ENCODE measurements around the gene TCAP.

TCAP gene

GRCh38 chr17:39648616-39649366 is 16.4 kb upstream of the TCAP start:
- Histone ChIP-seq H3K9ac (no peak overlapping the region), H4K20me1 (peaks cover 98% of the 10 kb centered on the region), H3K4me3 (no peak overlapping the region), H3K4me2 (no peak overlapping the region), H3K27ac (no peak overlapping the region), H3K9me3 (no peaks in the 10 kb centered on the region), H3K4me1 (peaks cover 33% of the 10 kb centered on the region), H3K27me3 (no peaks in the 10 kb centered on the region), H3K36me3 (peaks cover 26% of the 10 kb centered on the region)
- no peak for TF ChIP-seq Cebpa-rat (IDR thresholded peaks at IDR 0.05)

GRCh38 chr17:39650121-39650579 is 15.0 kb upstream of the TCAP start:
- Histone ChIP-seq H4K20me1 (peaks cover 98% of the 10 kb centered on the region), H3K4me2 (0 out of 2 replicates have a peak overlapping the region, but pooled peaks have one; percentile 67), H3K27ac (no peak overlapping the region), H3K27me3 (no peaks in the 10 kb centered on the region), H3K9me3 (no peaks in the 10 kb centered on the region), H3K9ac (no peak overlapping the region), H3K36me3 (peaks cover 32% of the 10 kb centered on the region), H3K4me1 (peaks cover 38% of the 10 kb centered on the region), H3K4me3 (no peak overlapping the region)
- no peak for TF ChIP-seq Cebpa-rat (IDR thresholded peaks at IDR 0.05)

GRCh38 chr17:39651923-39652586 is 13.1 kb upstream of the TCAP start:
- H3K9me3 ChIP-seq: no peaks in the 10 kb centered on the region
- H3K27me3 ChIP-seq: no peaks in the 10 kb centered on the region
- H3K27ac ChIP-seq: peak overlapping the region; percentile 13; the same call in 1 of the 2 replicates
- TF ChIP-seq Cebpa-rat (IDR thresholded peaks at IDR 0.05): no peak
- H3K36me3 ChIP-seq: peaks cover 35% of the 10 kb centered on the region
- H3K4me2 ChIP-seq: peak overlapping the region; percentile 67
- no peak overlapping the region for H3K9ac ChIP-seq
- no peak overlapping the region for H3K4me3 ChIP-seq
- H4K20me1 ChIP-seq: peaks cover 97% of the 10 kb centered on the region
- peaks cover 39% of the 10 kb centered on the region for H3K4me1 ChIP-seq

- peak overlapping the region; percentile 13; the same call in 1 of the 2 replicates for H3K27ac ChIP-seq
- TF ChIP-seq Cebpa-rat (IDR thresholded peaks at IDR 0.05): no peak
- no peak overlapping the region for H3K4me3 ChIP-seq
- H3K4me1 ChIP-seq: peaks cover 46% of the 10 kb centered on the region
- no peaks in the 10 kb centered on the region for H3K27me3 ChIP-seq
- H3K9me3 ChIP-seq: no peaks in the 10 kb centered on the region
- H4K20me1 ChIP-seq: peaks cover 98% of the 10 kb centered on the region
- no peak overlapping the region for H3K9ac ChIP-seq
- H3K4me2 ChIP-seq: no peak overlapping the region
- peaks cover 41% of the 10 kb centered on the region for H3K36me3 ChIP-seq
Measured at GRCh38 chr17:39652587-39653315, 12.4 kb upstream of the TCAP start.

- TF ChIP-seq Cebpa-rat (IDR thresholded peaks at IDR 0.05): no peak
- H3K4me2 ChIP-seq: no peak overlapping the region
- H3K36me3 ChIP-seq: peaks cover 47% of the 10 kb centered on the region
- H3K27ac ChIP-seq: no peak overlapping the region
- H3K9ac ChIP-seq: no peak overlapping the region
- H4K20me1 ChIP-seq: peaks cover 99% of the 10 kb centered on the region
- no peaks in the 10 kb centered on the region for H3K9me3 ChIP-seq
- H3K27me3 ChIP-seq: peaks cover 5% of the 10 kb centered on the region; the same call in 1 of the 2 replicates
- peaks cover 51% of the 10 kb centered on the region for H3K4me1 ChIP-seq
- no peak overlapping the region for H3K4me3 ChIP-seq
Measured at GRCh38 chr17:39653316-39653661, 11.9 kb upstream of the TCAP start.

GRCh38 chr17:39653662-39654331 is 11.4 kb upstream of the TCAP start:
- H3K36me3 ChIP-seq: peaks cover 47% of the 10 kb centered on the region
- H4K20me1 ChIP-seq: peaks cover 99% of the 10 kb centered on the region
- no peaks in the 10 kb centered on the region for H3K9me3 ChIP-seq
- no peak overlapping the region for H3K27ac ChIP-seq
- peaks cover 56% of the 10 kb centered on the region for H3K4me1 ChIP-seq
- no peak overlapping the region for H3K4me2 ChIP-seq
- H3K4me3 ChIP-seq: no peak overlapping the region
- H3K27me3 ChIP-seq: peaks cover 5% of the 10 kb centered on the region; the same call in 1 of the 2 replicates
- no peak for TF ChIP-seq Cebpa-rat (IDR thresholded peaks at IDR 0.05)
- H3K9ac ChIP-seq: no peak overlapping the region

- Histone ChIP-seq H3K4me1 (peaks cover 68% of the 10 kb centered on the region), H3K27ac (no peak overlapping the region)
- TF ChIP-seq Cebpa-rat (IDR thresholded peaks at IDR 0.05): no peak
Measured at GRCh38 chr17:39655105-39655504, 10.0 kb upstream of the TCAP start.

GRCh38 chr17:39658346-39658745 is 6.8 kb upstream of the TCAP start:
- Histone ChIP-seq H4K20me1 (peaks cover 83% of the 10 kb centered on the region), H3K4me1 (peaks cover 71% of the 10 kb centered on the region), H3K4me3 (no peak overlapping the region), H3K4me2 (peak overlapping the region; percentile 89), H3K9me3 (no peaks in the 10 kb centered on the region), H3K36me3 (peaks cover 69% of the 10 kb centered on the region), H3K27me3 (peaks cover 5% of the 10 kb centered on the region; the same call in 1 of the 2 replicates), H3K9ac (no peak overlapping the region), H3K27ac (no peak overlapping the region)
- TF ChIP-seq Cebpa-rat (IDR thresholded peaks at IDR 0.05): no peak

More at GRCh38 chr17:39655105-39655504, 10.0 kb upstream of the TCAP start:
- no peak overlapping the region for H3K4me2 ChIP-seq
- H3K9ac ChIP-seq: no peak overlapping the region
- no peaks in the 10 kb centered on the region for H3K9me3 ChIP-seq
- H3K27me3 ChIP-seq: peaks cover 5% of the 10 kb centered on the region; the same call in 1 of the 2 replicates
- no peak overlapping the region for H3K4me3 ChIP-seq
- H3K36me3 ChIP-seq: peaks cover 47% of the 10 kb centered on the region
- H4K20me1 ChIP-seq: peaks cover 96% of the 10 kb centered on the region

- peaks cover 65% of the 10 kb centered on the region for H3K36me3 ChIP-seq
- H3K4me1 ChIP-seq: peaks cover 75% of the 10 kb centered on the region
Measured at GRCh38 chr17:39658760-39659159, 6.4 kb upstream of the TCAP start.

More at GRCh38 chr17:39658760-39659159, 6.4 kb upstream of the TCAP start:
- Histone ChIP-seq H3K9me3 (no peaks in the 10 kb centered on the region), H3K4me2 (peak overlapping the region; percentile 89), H4K20me1 (peaks cover 79% of the 10 kb centered on the region), H3K27me3 (peaks cover 5% of the 10 kb centered on the region; the same call in 1 of the 2 replicates), H3K9ac (no peak overlapping the region), H3K4me3 (no peak overlapping the region), H3K27ac (peak overlapping the region; percentile 70)
- no peak for TF ChIP-seq Cebpa-rat (IDR thresholded peaks at IDR 0.05)

Data from BLaER1 (cell line).